OCI-LY7 (cell line): Measurements from ENCODE around the gene H2BW2.

Source experiments
- EZH2phosphoT487 ChIP-seq: fragments of 200-600 bp; sonication (generic); IDR thresholded peaks from 2 replicates; pipeline ENCODE4 v1.6.1; 2018; ENCODE audit warnings: low read depth, borderline replicate concordance, mild to moderate bottlenecking, mixed run types, antibody characterized with exemption, low read length, moderate library complexity, mixed read lengths
- TF ChIP-seq, protein P1 (sequence below): fragments of 200-600 bp; sonication (generic); conservative IDR thresholded peaks from 2 replicates; pipeline ENCODE4 v1.5.1; 2014; ENCODE audit warnings: mild to moderate bottlenecking, antibody characterized with exemption, low read length, moderate library complexity, mixed read lengths

DNA sequence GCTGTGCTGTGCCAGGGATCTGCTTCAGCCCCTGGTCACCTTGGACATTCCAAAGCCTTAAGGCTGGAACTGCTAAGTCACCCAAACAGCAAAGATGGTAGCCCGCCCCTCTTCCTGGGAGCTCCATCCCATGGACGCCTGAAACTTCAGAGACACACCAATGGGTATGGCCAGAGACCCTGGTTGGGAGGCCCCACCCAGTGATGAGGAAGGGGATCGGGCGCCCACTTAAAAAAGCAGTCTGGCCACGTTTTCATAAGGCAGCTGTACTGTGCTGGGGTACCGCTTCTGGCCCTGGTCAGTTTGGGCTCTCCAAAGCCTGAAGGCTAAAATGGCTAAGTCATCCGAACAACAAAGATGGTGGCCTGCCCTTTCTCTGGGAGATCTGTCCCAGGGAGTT is 45.7 kb downstream of the H2BW2 start:
- TF ChIP-seq, protein P1, sequence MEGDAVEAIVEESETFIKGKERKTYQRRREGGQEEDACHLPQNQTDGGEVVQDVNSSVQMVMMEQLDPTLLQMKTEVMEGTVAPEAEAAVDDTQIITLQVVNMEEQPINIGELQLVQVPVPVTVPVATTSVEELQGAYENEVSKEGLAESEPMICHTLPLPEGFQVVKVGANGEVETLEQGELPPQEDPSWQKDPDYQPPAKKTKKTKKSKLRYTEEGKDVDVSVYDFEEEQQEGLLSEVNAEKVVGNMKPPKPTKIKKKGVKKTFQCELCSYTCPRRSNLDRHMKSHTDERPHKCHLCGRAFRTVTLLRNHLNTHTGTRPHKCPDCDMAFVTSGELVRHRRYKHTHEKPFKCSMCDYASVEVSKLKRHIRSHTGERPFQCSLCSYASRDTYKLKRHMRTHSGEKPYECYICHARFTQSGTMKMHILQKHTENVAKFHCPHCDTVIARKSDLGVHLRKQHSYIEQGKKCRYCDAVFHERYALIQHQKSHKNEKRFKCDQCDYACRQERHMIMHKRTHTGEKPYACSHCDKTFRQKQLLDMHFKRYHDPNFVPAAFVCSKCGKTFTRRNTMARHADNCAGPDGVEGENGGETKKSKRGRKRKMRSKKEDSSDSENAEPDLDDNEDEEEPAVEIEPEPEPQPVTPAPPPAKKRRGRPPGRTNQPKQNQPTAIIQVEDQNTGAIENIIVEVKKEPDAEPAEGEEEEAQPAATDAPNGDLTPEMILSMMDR = no peak
- no peak for TF ChIP-seq EZH2phosphoT487
